Bronchial epithelial cell (primary cell): ENCODE measurements around the gene TMPRSS2. TPM values are rescaled to one million over a fixed set of nuclear protein-coding genes. Genes with fewer than 3 reads are reported as not detected.

Source experiments
- DNase-seq: peaks from one replicate; pipeline ENCODE4 v3.0.0-alpha.2; 2010; ENCODE audit warnings: low read depth
- FAIRE-seq: peaks from 2 replicates; lab custom pipeline; 2011; peaks lifted over from hg19 to GRCh38; lab: Jason Lieb, UNC
- H3K27me3 ChIP-seq: 2 replicates; pipeline ENCODE4 v1.5.1; 2011; ENCODE audit warnings: low read length; ENCODE audit not compliant: control insufficient read depth, insufficient read depth
- H3K36me3 ChIP-seq: 2 replicates; pipeline ENCODE4 v1.5.1; 2011; ENCODE audit warnings: low read length; ENCODE audit not compliant: control insufficient read depth, insufficient read depth
- H3K4me3 ChIP-seq: 2 replicates; pipeline ENCODE4 v1.5.1; 2011; ENCODE audit warnings: mild to moderate bottlenecking, low read depth, low read length, control low read depth
- CTCF ChIP-seq: IDR thresholded peaks from 2 replicates; pipeline ENCODE4 v1.5.1; 2011; ENCODE audit warnings: mild to moderate bottlenecking, moderate library complexity, low read length, control low read depth, inconsistent platforms; ENCODE audit not compliant: insufficient read depth, severe bottlenecking
- total RNA-seq: library from RNA; depleted of rRNA; stranded (reverse); fragments of >200 nt; gene quantifications from 2 replicates; pipeline ENCODE4 v1.2.1, GENCODE V29; 2014

Gene TMPRSS2
- total RNA-seq, 1 donor from 2014 or later, result 3.7 TPM

GRCh38 chr21:41520560-41521442 is 12.8 kb upstream of the TMPRSS2 start:
- DNase-seq, result no peak
- FAIRE-seq, result peak; percentile 13

GRCh38 chr21:41519806-41520559 is 12.0 kb upstream of the TMPRSS2 start:
- H3K4me3 ChIP-seq, result no peak overlapping the region
- TF ChIP-seq CTCF, result no peak
- H3K36me3 ChIP-seq, result no peaks in the 10 kb centered on the region
- peaks cover 1% of the 10 kb centered on the region for H3K27me3 ChIP-seq
- DNase-seq (no peak), FAIRE-seq (no peak)

More at GRCh38 chr21:41520560-41521442, 12.8 kb upstream of the TMPRSS2 start:
- no peaks in the 10 kb centered on the region for H3K36me3 ChIP-seq
- no peak for TF ChIP-seq CTCF
- H3K4me3 ChIP-seq, result no peak overlapping the region
- H3K27me3 ChIP-seq, result peaks cover 1% of the 10 kb centered on the region

GRCh38 chr21:41518757-41519156 is 10.8 kb upstream of the TMPRSS2 start:
- no peak overlapping the region for H3K4me3 ChIP-seq
- no peak for TF ChIP-seq CTCF
- H3K36me3 ChIP-seq, result no peaks in the 10 kb centered on the region
- H3K27me3 ChIP-seq, result peaks cover 1% of the 10 kb centered on the region
- DNase-seq (no peak), FAIRE-seq (no peak)

- no peaks in the 10 kb centered on the region for H3K36me3 ChIP-seq
- no peak for TF ChIP-seq CTCF
- H3K27me3 ChIP-seq, result peaks cover 11% of the 10 kb centered on the region
- no peak overlapping the region for H3K4me3 ChIP-seq
- DNase-seq, result no peak
- FAIRE-seq, result no peak
These were observed 3.9 kb upstream of the TMPRSS2 start for GRCh38 chr21:41511858-41512257.

- FAIRE-seq, result no peak
- Histone ChIP-seq H3K27me3 (peaks cover 23% of the 10 kb centered on the region), H3K4me3 (no peak overlapping the region), H3K36me3 (no peaks in the 10 kb centered on the region)
- no peak for TF ChIP-seq CTCF
- no peak for DNase-seq
These were observed 2.5 kb upstream of the TMPRSS2 start for GRCh38 chr21:41510500-41510899.
